Choroid plexus epithelial cell (primary cell): ENCODE data around the gene FOXRED2.
A peak's percentile ranks its signal among the peaks of the same experiment; 100 is the strongest.

Experiments used
- DNase-seq: peaks from one replicate; pipeline ENCODE4 v3.0.0-alpha.2; 2010; ENCODE audit warnings: low read depth
- H3K4me3 ChIP-seq: 2 replicates; pipeline ENCODE4 v1.5.1; 2011; ENCODE audit warnings: low read depth, mild to moderate bottlenecking, control low read depth, low read length, moderate library complexity
- CTCF ChIP-seq: conservative IDR thresholded peaks from 2 replicates; pipeline ENCODE4 v1.5.1; 2011; ENCODE audit warnings: low read depth, mild to moderate bottlenecking, control low read depth, inconsistent platforms, low read length, moderate library complexity

Gene FOXRED2

DNA sequence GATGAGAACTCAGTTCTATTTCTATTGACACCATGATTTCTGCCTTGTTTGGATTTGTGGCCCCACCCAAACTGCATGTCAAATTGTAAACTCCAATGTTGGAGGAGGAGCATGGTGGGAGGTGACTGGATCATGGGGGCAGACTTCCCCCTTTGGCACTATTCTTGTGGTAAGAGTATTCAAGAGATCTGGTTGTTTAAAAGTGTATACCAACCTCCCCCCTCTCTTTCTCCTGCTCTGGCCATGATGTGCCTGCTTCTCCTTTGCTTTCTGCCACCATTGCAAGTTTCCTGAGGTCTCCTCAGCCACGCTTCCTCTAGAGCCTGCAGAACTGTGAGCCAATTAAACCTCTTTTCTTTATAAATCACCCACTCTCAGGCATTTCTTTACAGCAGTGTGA lies 7.9 kb upstream of the FOXRED2 start:
- no peak for TF ChIP-seq CTCF
- no peak for DNase-seq
- no peak overlapping the region for H3K4me3 ChIP-seq

- DNase-seq = no peak
- H3K4me3 ChIP-seq = no peak overlapping the region
- TF ChIP-seq CTCF = no peak
Observed at GRCh38 chr22:36512991-36513390, 6.2 kb upstream of the FOXRED2 start.

- DNase-seq = no peak
- no peak overlapping the region for H3K4me3 ChIP-seq
- no peak for TF ChIP-seq CTCF
Observed at GRCh38 chr22:36512333-36512732, 5.5 kb upstream of the FOXRED2 start.

GRCh38 chr22:36510966-36511881 lies 4.4 kb upstream of the FOXRED2 start:
- peak; percentile 81 for TF ChIP-seq CTCF
- peak; percentile 76 for DNase-seq

DNA sequence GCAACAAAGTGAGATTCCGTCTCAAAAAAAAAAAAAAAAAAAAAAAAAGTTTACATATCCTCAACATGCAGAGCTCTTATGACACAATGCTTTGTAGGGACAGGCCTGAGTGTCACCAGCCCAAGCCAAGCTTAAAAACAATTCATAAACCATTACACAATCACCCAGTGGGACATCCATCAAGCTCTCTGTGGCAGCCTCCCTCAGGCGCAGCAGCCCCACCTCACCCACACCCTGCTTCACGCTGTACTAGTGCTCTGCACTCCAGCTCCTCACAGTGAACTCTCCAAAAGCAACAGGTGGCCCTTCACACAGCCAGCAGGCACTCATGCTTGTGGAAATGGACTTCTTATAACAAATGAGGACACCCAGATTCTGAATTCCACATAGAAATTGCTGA lies 3.5 kb upstream of the FOXRED2 start:
- DNase-seq = no peak
- TF ChIP-seq CTCF = no peak
- H3K4me3 ChIP-seq = no peak overlapping the region

More at GRCh38 chr22:36510966-36511881, 4.4 kb upstream of the FOXRED2 start:
- H3K4me3 ChIP-seq = no peak overlapping the region

GRCh38 chr22:36507518-36508010 lies 724 bp upstream of the FOXRED2 start:
- peak overlapping the region; percentile 66 for H3K4me3 ChIP-seq
- no peak for DNase-seq
- no peak for TF ChIP-seq CTCF
